HepG2 (cell line): ENCODE data around the gene TSHZ2. TPM values are rescaled to one million over a fixed set of nuclear protein-coding genes. Genes with fewer than 3 reads are reported as not detected.
A peak's percentile ranks its signal among the peaks of the same experiment; 100 is the strongest.

Experiments
- ARID2 ChIP-seq: sonication (generic); formaldehyde crosslinking; IDR thresholded peaks from 2 replicates; pipeline ENCODE4 v1.8.1; 2022; ENCODE audit warnings: mild to moderate bottlenecking, missing genetic modification reagents, borderline replicate concordance
- ARID4A ChIP-seq: sonication (generic); formaldehyde crosslinking; IDR thresholded peaks from 2 replicates; pipeline ENCODE4 v1.5.0; 2020; ENCODE audit warnings: mild to moderate bottlenecking, missing genetic modification reagents, borderline replicate concordance
- CEBPZ ChIP-seq: IDR thresholded peaks from 2 replicates; pipeline ENCODE4 v1.6.1; 2012; ENCODE audit warnings: low read length, improper control_type of control experiment
- CHD2 ChIP-seq: IDR thresholded peaks from 2 replicates; pipeline ENCODE4 v1.6.1; 2011; ENCODE audit warnings: low read depth, low read length, improper control_type of control experiment
- MTF1 ChIP-seq: sonication (generic); formaldehyde crosslinking; IDR thresholded peaks from 2 replicates; pipeline ENCODE4 v1.5.0; 2020; ENCODE audit warnings: missing genetic modification reagents
- NFATC3 ChIP-seq: sonication (generic); formaldehyde crosslinking; IDR thresholded peaks from 2 replicates; pipeline ENCODE4 v1.5.1; 2020; ENCODE audit warnings: mild to moderate bottlenecking, missing genetic modification reagents
- POLR2AphosphoS5 ChIP-seq: IDR thresholded peaks from 2 replicates; pipeline ENCODE4 v1.6.1; 2012; ENCODE audit warnings: low read depth, low read length
- RARA ChIP-seq: IDR thresholded peaks from 2 replicates; pipeline ENCODE4 v1.6.1; 2016; ENCODE audit warnings: missing genetic modification reagents, missing compliant biosample characterization
- TSC22D2 ChIP-seq: sonication (generic); formaldehyde crosslinking; IDR thresholded peaks from 2 replicates; pipeline ENCODE4 v1.5.1; 2020; ENCODE audit warnings: missing genetic modification reagents, mild to moderate bottlenecking, borderline replicate concordance
- ZNF280D ChIP-seq: sonication (generic); formaldehyde crosslinking; IDR thresholded peaks from 2 replicates; pipeline ENCODE4 v1.5.1; 2020; ENCODE audit warnings: mild to moderate bottlenecking, missing genetic modification reagents
- ZNF414 ChIP-seq: sonication (generic); formaldehyde crosslinking; IDR thresholded peaks from 2 replicates; pipeline ENCODE4 v1.5.0; 2020; ENCODE audit warnings: missing genetic modification reagents
- ZNF768 ChIP-seq: sonication (generic); formaldehyde crosslinking; IDR thresholded peaks from 2 replicates; pipeline ENCODE4 v1.4.0; 2020; ENCODE audit warnings: missing genetic modification reagents
- ZNF878 ChIP-seq: sonication (generic); formaldehyde crosslinking; IDR thresholded peaks from 2 replicates; pipeline ENCODE4 v1.8.1; 2023; ENCODE audit warnings: mild to moderate bottlenecking, missing genetic modification reagents, moderate library complexity
- polyA plus RNA-seq, 8 experiments: library from polyadenylated mRNA; depleted of rRNA in 3 of 8; stranded (reverse) in 7 of 8; unstranded in 1 of 8; fragments of >200 nt; fragmentation: Illumina TruSeq in 4 of 8; extraction: Trizol in 4 of 8; gene quantifications; 2 replicates each; pipeline versions ENCODE4 v1.2.1 to v1.2.3, GENCODE V29; 2011 to 2016; ENCODE audit warnings: low read depth in 4 of 8, missing spikeins in 1 of 8, mixed read lengths in 1 of 8; ENCODE audit not compliant: insufficient read depth in 1 of 8
- total RNA-seq, 5 experiments: library from RNA; depleted of rRNA; stranded (reverse); fragments of >200 nt; fragmentation: Illumina TruSeq; extraction: Trizol; gene quantifications; 2 replicates each; pipeline ENCODE4 v1.2.3, GENCODE V29; 2016; ENCODE audit warnings: low read depth in 1 of 5
- TF ChIP-seq, protein P1 (sequence below): sonication (generic); formaldehyde crosslinking; IDR thresholded peaks from 2 replicates; pipeline ENCODE4 v1.8.1; 2023; ENCODE audit warnings: missing genetic modification reagents, mild to moderate bottlenecking, borderline replicate concordance

Gene TSHZ2
- total and polyA plus RNA-seq, 2 of the 13 experiments (the other 11 are each of a cell fraction or from before 2014, with no cell fraction given): 0.01 TPM; not detected in 1

DNA sequence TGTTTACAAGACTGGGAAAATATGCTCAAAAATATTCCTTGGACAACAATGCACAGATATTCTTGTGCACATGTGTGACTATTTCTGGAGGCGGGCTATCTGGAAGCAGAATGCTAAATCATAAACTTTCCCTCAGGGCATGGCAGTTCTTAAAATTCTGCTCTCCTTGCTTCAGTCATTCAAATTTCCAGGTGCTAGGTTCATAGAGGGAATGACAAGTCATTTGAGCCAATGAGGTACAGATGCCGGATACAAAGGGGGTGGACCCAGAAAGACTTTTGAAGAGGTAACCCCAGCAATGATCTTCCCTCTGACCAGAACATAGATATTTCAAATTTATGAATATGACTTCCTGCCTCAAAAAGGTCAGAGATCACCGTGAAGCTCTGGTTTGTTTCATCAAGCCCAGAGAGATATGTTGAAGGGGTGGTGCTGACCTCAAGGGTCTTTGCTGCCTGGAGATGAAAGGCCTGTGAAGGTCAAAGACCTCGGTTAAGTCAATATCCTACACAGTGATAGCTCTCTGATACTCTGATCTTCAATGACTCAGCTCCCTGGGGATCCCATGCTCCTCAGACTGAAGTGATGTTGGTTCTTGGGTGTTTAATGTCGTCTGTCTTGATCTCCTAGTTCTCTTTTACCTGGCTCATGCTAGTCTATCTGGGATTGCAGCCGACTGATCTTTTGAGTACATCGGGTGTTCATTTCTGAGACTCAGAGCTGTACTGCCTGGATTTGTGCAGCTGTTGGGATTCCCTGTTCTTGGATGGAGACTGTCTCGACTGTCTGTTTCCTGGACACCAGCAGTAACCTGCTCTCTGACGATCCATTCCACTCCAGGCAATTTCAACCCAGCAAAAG lies 47.5 kb upstream of the TSHZ2 start (continued):
- peak; percentile 70; the same call in 1 of the 2 replicates for TF ChIP-seq ZNF280D (CRISPR knock-in tag)
- 0 out of 2 replicates have a peak, but pooled peaks have one; percentile 68 for TF ChIP-seq ZNF414 (CRISPR knock-in tag)
- TF ChIP-seq MTF1: no peak
- TF ChIP-seq NFATC3 (CRISPR knock-in tag): no peak
- TF ChIP-seq POLR2AphosphoS5: no peak
- peak; percentile 99 for TF ChIP-seq RARA (CRISPR knock-in tag)
- TF ChIP-seq, protein P1, sequence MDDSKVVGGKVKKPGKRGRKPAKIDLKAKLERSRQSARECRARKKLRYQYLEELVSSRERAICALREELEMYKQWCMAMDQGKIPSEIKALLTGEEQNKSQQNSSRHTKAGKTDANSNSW (CRISPR knock-in tag): no peak
- TF ChIP-seq CEBPZ: no peak
- TF ChIP-seq ZNF878 (CRISPR knock-in tag): peak; percentile 83; the same call in 1 of the 2 replicates
- no peak for TF ChIP-seq ZNF768 (CRISPR knock-in tag)
- TF ChIP-seq TSC22D2: peak; percentile 88; the same call in 1 of the 2 replicates
- TF ChIP-seq ARID4A: peak; percentile 59; the same call in 1 of the 2 replicates
- no peak for TF ChIP-seq CHD2
- TF ChIP-seq ARID2: no peak
